SK-N-SH (cell line): Measurements from ENCODE around the gene ARPC5L. TPM values are rescaled to one million over a fixed set of nuclear protein-coding genes. Genes with fewer than 3 reads are reported as not detected.

Experiments used
- CTCF ChIA-PET: fragments of 300-600, 350-600 bp; formaldehyde crosslinking; extraction: SDS; loops from one replicate; lab custom pipeline; 2021; lab: Yijun Ruan, JAX
- POLR2A ChIA-PET: fragments of 350-600 bp; sonication (Branson Sonifier 250); formaldehyde crosslinking; extraction: SDS; loops from one replicate; lab custom pipeline; 2020; ENCODE audit warnings: antibody characterized with exemption, inconsistent platforms; lab: Yijun Ruan, JAX
- DNase-seq: peaks from one replicate; pipeline ENCODE4 v3.0.0; 2012
- H2AFZ ChIP-seq: fragments of 200-600 bp; sonication (generic); 2 replicates; pipeline ENCODE4 v1.8.1; 2016; ENCODE audit warnings: antibody characterized with exemption, mild to moderate bottlenecking, low read depth
- H3F3A ChIP-seq: fragments of 200-600 bp; sonication (generic); replicated peaks from 2 replicates; pipeline ENCODE3; 2016; ENCODE audit warnings: antibody characterized with exemption, mild to moderate bottlenecking; ENCODE audit not compliant: insufficient read depth
- H3K27ac ChIP-seq, 2 experiments: fragments of 200-500 bp in 1 of 2; fragments of 200-600 bp in 1 of 2; sonication (Bioruptor generic) in 1 of 2; sonication (generic), shearing (Covaris generic) in 1 of 2; 2 replicates each; pipeline versions ENCODE4 v1.5.1 to v1.6.1; 2014 to 2016; ENCODE audit warnings: low read depth in 2 of 2, inconsistent platforms in 1 of 2, low read length in 1 of 2, mild to moderate bottlenecking in 1 of 2, mixed read lengths in 1 of 2
- H3K27me3 ChIP-seq: fragments of 200-600 bp; sonication (generic), shearing (Covaris generic); 2 replicates; pipeline ENCODE4 v1.6.1; 2016; ENCODE audit warnings: mixed run types; ENCODE audit not compliant: insufficient read depth
- H3K36me3 ChIP-seq, 2 experiments: fragments of 200-500 bp in 1 of 2; fragments of 200-600 bp in 1 of 2; sonication (Bioruptor generic) in 1 of 2; sonication (generic) in 1 of 2; replicated peaks in 1 of 2; 2 replicates each; pipeline versions ENCODE3 to v1.5.1; 2014 to 2016; ENCODE audit warnings: low read length in 1 of 2, mild to moderate bottlenecking in 1 of 2; ENCODE audit not compliant: insufficient read depth in 2 of 2, control insufficient read depth in 1 of 2
- H3K4me1 ChIP-seq, 2 experiments: fragments of 200-500 bp in 1 of 2; fragments of 200-600 bp in 1 of 2; sonication (Bioruptor generic) in 1 of 2; sonication (generic), shearing (Covaris generic) in 1 of 2; 2 replicates each; pipeline versions ENCODE4 v1.5.1 to v1.6.1; 2014 to 2016; ENCODE audit warnings: low read depth in 1 of 2, low read length in 1 of 2, mixed run types in 1 of 2; ENCODE audit not compliant: insufficient read depth in 2 of 2, control insufficient read depth in 1 of 2
- H3K4me2 ChIP-seq: fragments of 200-600 bp; sonication (generic), shearing (Covaris generic); 2 replicates; pipeline ENCODE4 v1.6.1; 2017; ENCODE audit warnings: mixed run types
- H3K4me3 ChIP-seq, 2 experiments: fragments of 200-500 bp in 1 of 2; fragments of 200-600 bp in 1 of 2; sonication (Bioruptor generic) in 1 of 2; sonication (generic), shearing (Covaris generic) in 1 of 2; 2 replicates each; pipeline versions ENCODE4 v1.5.1 to v1.8.1; 2014 to 2016; ENCODE audit warnings: low read depth in 2 of 2, inconsistent platforms in 1 of 2, low read length in 1 of 2, mild to moderate bottlenecking in 1 of 2, mixed read lengths in 1 of 2, moderate library complexity in 1 of 2
- H3K79me2 ChIP-seq: fragments of 200-600 bp; sonication (generic); 2 replicates; pipeline ENCODE4 v1.8.1; 2017; ENCODE audit warnings: mild to moderate bottlenecking; ENCODE audit not compliant: insufficient read depth
- H3K9ac ChIP-seq: fragments of 200-600 bp; sonication (generic); 2 replicates; pipeline ENCODE4 v1.6.1; 2017; ENCODE audit warnings: mixed run types
- H3K9me2 ChIP-seq: fragments of 200-600 bp; sonication (generic); 2 replicates; pipeline ENCODE4 v1.6.1; 2017; ENCODE audit warnings: mixed run types
- H3K9me3 ChIP-seq: fragments of 200-600 bp; sonication (generic); 2 replicates; pipeline ENCODE4 v1.6.1; 2017; ENCODE audit warnings: mixed run types, mild to moderate bottlenecking, moderate library complexity
- H4K20me1 ChIP-seq: fragments of 200-600 bp; sonication (generic); 2 replicates; pipeline ENCODE4 v1.6.1; 2017; ENCODE audit warnings: mild to moderate bottlenecking, mixed run types; ENCODE audit not compliant: insufficient read depth
- ELF1 ChIP-seq: IDR thresholded peaks from 2 replicates; pipeline ENCODE4 v1.4.0; 2012
- EP300 ChIP-seq, 2 experiments: IDR thresholded peaks; 2 replicates each; pipeline versions ENCODE4 v1.4.0 to v1.6.1; 2012; ENCODE audit warnings: borderline replicate concordance in 1 of 2, low read depth in 1 of 2, low read length in 1 of 2
- EZH2phosphoT487 ChIP-seq: fragments of 200-600 bp; sonication (generic); IDR thresholded peaks from 2 replicates; pipeline ENCODE4 v1.6.1; 2017; ENCODE audit warnings: low read depth, mixed run types, mild to moderate bottlenecking, antibody characterized with exemption, moderate library complexity, borderline replicate concordance
- FOSL2 ChIP-seq: IDR thresholded peaks from 2 replicates; pipeline ENCODE4 v1.4.0; 2012; ENCODE audit warnings: low read depth, mild to moderate bottlenecking, moderate library complexity, borderline replicate concordance
- FOXJ3 ChIP-seq: sonication (generic); formaldehyde crosslinking; IDR thresholded peaks from 2 replicates; pipeline ENCODE4 v1.5.1; 2020; ENCODE audit warnings: mild to moderate bottlenecking, missing genetic modification reagents
- FOXM1 ChIP-seq: IDR thresholded peaks from 2 replicates; pipeline ENCODE4 v1.4.0; 2012; ENCODE audit warnings: low read depth, mild to moderate bottlenecking
- GABPA ChIP-seq: IDR thresholded peaks from 2 replicates; pipeline ENCODE4 v1.4.0; 2012; ENCODE audit warnings: low read depth, mild to moderate bottlenecking
- GATA2 ChIP-seq: sonication (generic); formaldehyde crosslinking; IDR thresholded peaks from 2 replicates; pipeline ENCODE4 v1.5.0; 2020; ENCODE audit warnings: mild to moderate bottlenecking, missing genetic modification reagents
- JUND ChIP-seq: IDR thresholded peaks from 2 replicates; pipeline ENCODE4 v1.4.0; 2012
- MEF2A ChIP-seq: IDR thresholded peaks from 2 replicates; pipeline ENCODE4 v1.4.0; 2012; ENCODE audit warnings: low read depth, borderline replicate concordance
- MXI1 ChIP-seq: IDR thresholded peaks from 2 replicates; pipeline ENCODE4 v1.6.1; 2012; ENCODE audit warnings: mild to moderate bottlenecking, low read depth, low read length, improper control_type of control experiment
- NFIC ChIP-seq: IDR thresholded peaks from 2 replicates; pipeline ENCODE4 v1.4.0; 2012; ENCODE audit warnings: borderline replicate concordance
- NRF1 ChIP-seq: IDR thresholded peaks from 2 replicates; pipeline ENCODE4 v1.6.1; 2012; ENCODE audit warnings: low read depth, mild to moderate bottlenecking, low read length
- RAD21 ChIP-seq: IDR thresholded peaks from 2 replicates; pipeline ENCODE4 v1.6.1; 2012; ENCODE audit warnings: mild to moderate bottlenecking, low read length
- RCOR1 ChIP-seq: fragments of 150-350 bp; IDR thresholded peaks from 2 replicates; pipeline ENCODE4 v1.6.1; 2017; ENCODE audit warnings: antibody characterized with exemption, low read length
- RXRA ChIP-seq: IDR thresholded peaks from 2 replicates; pipeline ENCODE4 v1.4.0; 2012; ENCODE audit warnings: low read depth, mild to moderate bottlenecking, borderline replicate concordance
- SMC3 ChIP-seq: IDR thresholded peaks from 2 replicates; pipeline ENCODE4 v1.6.1; 2012; ENCODE audit warnings: low read depth, low read length, improper control_type of control experiment
- TAF1 ChIP-seq: IDR thresholded peaks from 2 replicates; pipeline ENCODE4 v1.6.1; 2012; ENCODE audit warnings: low read depth, mild to moderate bottlenecking, low read length, moderate library complexity, borderline replicate concordance
- TEAD4 ChIP-seq: IDR thresholded peaks from 2 replicates; pipeline ENCODE4 v1.4.0; 2012; ENCODE audit warnings: mild to moderate bottlenecking, borderline replicate concordance; ENCODE audit not compliant: insufficient read depth
- YY1 ChIP-seq: IDR thresholded peaks from 2 replicates; pipeline ENCODE4 v1.4.0; 2012; ENCODE audit warnings: low read depth, mild to moderate bottlenecking
- WGBS: methylation state at CpG from one replicate; pipeline ENCODE4 v1.1.6; 2017; ENCODE audit warnings: low lambda C conversion rate; 5-methylcytosine and 5-hydroxymethylcytosine counted together
- polyA plus RNA-seq, 3 experiments: library from polyadenylated mRNA; depleted of rRNA; stranded (reverse); fragments of >200 nt; gene quantifications; 2 replicates each; pipeline ENCODE4 v1.2.3, GENCODE V29; 2012
- TF ChIP-seq, protein P1 (sequence below): fragments of 200-600 bp; sonication (generic); IDR thresholded peaks from 2 replicates; pipeline ENCODE4 v1.6.1; 2017; ENCODE audit warnings: antibody characterized with exemption, mild to moderate bottlenecking, moderate library complexity
- TF ChIP-seq, protein P2 (sequence below): IDR thresholded peaks from 2 replicates; pipeline ENCODE4 v1.4.0; 2012; ENCODE audit warnings: low read depth
- TF ChIP-seq, protein P3 (sequence below): fragments of 150-350 bp; IDR thresholded peaks from 2 replicates; pipeline ENCODE4 v1.6.1; 2017; ENCODE audit warnings: antibody characterized with exemption, low read length, low read depth, borderline replicate concordance
- TF ChIP-seq, protein P4 (sequence below): IDR thresholded peaks from 2 replicates; pipeline ENCODE4; 2012
- TF ChIP-seq, protein P5 (sequence below): IDR thresholded peaks from 2 replicates; pipeline ENCODE4 v1.4.0; 2012; ENCODE audit warnings: low read depth, borderline replicate concordance

ARPC5L gene
- polyA plus RNA-seq, 1 of the 3 experiments (the other 2 are of a cell fraction): 73.1 TPM

DNA sequence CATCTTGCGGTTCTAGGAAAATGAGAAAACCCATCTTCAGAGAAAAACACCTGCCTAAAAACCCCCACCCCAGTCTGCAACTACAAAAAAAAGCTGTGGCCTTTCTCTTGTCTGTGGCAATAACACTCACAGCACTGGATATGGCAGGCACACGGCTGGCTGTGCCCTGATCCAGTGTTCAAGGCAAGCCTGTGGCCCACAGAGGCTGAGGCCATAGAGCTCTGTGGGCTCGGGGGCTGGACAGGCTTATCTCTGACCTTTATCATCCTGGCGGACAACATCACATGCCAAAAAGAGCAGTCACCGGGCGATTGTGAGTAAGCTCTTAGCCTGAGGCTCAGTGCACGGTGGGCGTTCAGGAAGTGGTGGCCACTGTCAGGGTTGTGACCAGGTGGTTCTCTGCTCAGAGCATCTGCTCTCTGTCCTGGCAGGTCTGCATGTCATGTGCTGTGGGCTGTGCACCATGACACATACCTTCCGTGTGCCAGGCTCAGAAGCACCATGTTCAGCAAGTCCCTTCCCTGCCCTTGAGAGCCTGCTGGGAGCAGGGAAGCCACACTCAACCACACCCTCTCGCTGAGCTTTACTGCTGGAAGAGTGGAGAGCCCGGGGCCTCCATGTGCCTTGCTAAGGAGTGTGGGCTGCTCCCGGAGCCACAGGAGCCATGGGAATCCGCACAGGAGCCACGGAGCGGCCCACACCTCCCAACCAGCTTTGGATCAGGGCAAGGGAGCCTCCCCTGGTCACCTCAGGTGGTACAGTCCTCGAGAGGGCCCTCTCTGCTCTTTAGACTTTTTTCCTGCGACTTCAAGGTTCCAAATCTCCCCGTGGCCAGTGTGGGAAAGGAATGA, 43.3 kb upstream of the ARPC5L start:
- CTCF ChIA-PET: interaction anchor here (0.8 to 5.0 kb wide), 11 partner anchors 9 to 49 kb away, joined by 3 to 42 read pairs (median 5); partner anchors contain the start of genes NR6A1 and WDR38
- Histone ChIP-seq H3F3A (peaks cover 5% of the 10 kb centered on the region), H3K4me1 (peaks cover 0 to 8% of the 10 kb centered on the region in 2 experiments; a peak in 2 of 4 replicates), H4K20me1 (no peaks in the 10 kb centered on the region), H3K27ac (peak overlapping the region in 1 of 2 experiments; percentile 8; a peak in 2 of 4 replicates), H3K27me3 (no peaks in the 10 kb centered on the region), H3K4me2 (no peak overlapping the region), H3K36me3 (no peaks in the 10 kb centered on the region), H2AFZ (no peak overlapping the region; the same call in 1 of the 2 replicates), H3K9me2 (no peaks in the 10 kb centered on the region), H3K9me3 (no peaks in the 10 kb centered on the region), H3K79me2 (no peaks in the 10 kb centered on the region), H3K4me3 (no peak overlapping the region), H3K9ac (no peak overlapping the region)
- WGBS: 32% methylated on average over 12 of the region's 18 CpGs
- DNase-seq: peak; percentile 71
- POLR2A ChIA-PET: no interaction called here
- no peak for TF ChIP-seq NRF1
- TF ChIP-seq TEAD4: no peak
- TF ChIP-seq YY1: no peak
- no peak for TF ChIP-seq MEF2A
- no peak for TF ChIP-seq FOXM1
- TF ChIP-seq, protein P1, sequence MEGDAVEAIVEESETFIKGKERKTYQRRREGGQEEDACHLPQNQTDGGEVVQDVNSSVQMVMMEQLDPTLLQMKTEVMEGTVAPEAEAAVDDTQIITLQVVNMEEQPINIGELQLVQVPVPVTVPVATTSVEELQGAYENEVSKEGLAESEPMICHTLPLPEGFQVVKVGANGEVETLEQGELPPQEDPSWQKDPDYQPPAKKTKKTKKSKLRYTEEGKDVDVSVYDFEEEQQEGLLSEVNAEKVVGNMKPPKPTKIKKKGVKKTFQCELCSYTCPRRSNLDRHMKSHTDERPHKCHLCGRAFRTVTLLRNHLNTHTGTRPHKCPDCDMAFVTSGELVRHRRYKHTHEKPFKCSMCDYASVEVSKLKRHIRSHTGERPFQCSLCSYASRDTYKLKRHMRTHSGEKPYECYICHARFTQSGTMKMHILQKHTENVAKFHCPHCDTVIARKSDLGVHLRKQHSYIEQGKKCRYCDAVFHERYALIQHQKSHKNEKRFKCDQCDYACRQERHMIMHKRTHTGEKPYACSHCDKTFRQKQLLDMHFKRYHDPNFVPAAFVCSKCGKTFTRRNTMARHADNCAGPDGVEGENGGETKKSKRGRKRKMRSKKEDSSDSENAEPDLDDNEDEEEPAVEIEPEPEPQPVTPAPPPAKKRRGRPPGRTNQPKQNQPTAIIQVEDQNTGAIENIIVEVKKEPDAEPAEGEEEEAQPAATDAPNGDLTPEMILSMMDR: no peak
- no peak for TF ChIP-seq GABPA
- no peak for TF ChIP-seq SMC3
- TF ChIP-seq MXI1: peak; percentile 75
- TF ChIP-seq GATA2 (CRISPR knock-in tag): peak; percentile 89
- TF ChIP-seq FOXJ3 (CRISPR knock-in tag): no peak
- TF ChIP-seq, protein P2, sequence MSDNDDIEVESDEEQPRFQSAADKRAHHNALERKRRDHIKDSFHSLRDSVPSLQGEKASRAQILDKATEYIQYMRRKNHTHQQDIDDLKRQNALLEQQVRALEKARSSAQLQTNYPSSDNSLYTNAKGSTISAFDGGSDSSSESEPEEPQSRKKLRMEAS: no peak
- TF ChIP-seq, protein P3, sequence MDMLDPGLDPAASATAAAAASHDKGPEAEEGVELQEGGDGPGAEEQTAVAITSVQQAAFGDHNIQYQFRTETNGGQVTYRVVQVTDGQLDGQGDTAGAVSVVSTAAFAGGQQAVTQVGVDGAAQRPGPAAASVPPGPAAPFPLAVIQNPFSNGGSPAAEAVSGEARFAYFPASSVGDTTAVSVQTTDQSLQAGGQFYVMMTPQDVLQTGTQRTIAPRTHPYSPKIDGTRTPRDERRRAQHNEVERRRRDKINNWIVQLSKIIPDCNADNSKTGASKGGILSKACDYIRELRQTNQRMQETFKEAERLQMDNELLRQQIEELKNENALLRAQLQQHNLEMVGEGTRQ: no peak
- peak; percentile 55; the same call in 1 of the 2 replicates for TF ChIP-seq RCOR1
- TF ChIP-seq EZH2phosphoT487: no peak
- TF ChIP-seq, protein P4, sequence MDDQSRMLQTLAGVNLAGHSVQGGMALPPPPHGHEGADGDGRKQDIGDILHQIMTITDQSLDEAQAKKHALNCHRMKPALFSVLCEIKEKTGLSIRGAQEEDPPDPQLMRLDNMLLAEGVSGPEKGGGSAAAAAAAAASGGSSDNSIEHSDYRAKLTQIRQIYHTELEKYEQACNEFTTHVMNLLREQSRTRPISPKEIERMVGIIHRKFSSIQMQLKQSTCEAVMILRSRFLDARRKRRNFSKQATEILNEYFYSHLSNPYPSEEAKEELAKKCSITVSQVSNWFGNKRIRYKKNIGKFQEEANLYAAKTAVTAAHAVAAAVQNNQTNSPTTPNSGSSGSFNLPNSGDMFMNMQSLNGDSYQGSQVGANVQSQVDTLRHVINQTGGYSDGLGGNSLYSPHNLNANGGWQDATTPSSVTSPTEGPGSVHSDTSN: no peak; the same call in 1 of the 2 replicates
- TF ChIP-seq ELF1: no peak
- peak; percentile 35 to 55; a peak in 3 of 4 replicates for TF ChIP-seq EP300 (IDR thresholded peaks at IDR 0.05; ENCODE audit: borderline replicate concordance in 1 of 2, low read depth in 1 of 2, low read length in 1 of 2)
- peak; percentile 30; the same call in 1 of the 2 replicates for TF ChIP-seq FOSL2
- no peak for TF ChIP-seq JUND
- no peak for TF ChIP-seq TAF1
- no peak for TF ChIP-seq RXRA
- peak; percentile 73 for TF ChIP-seq NFIC
- TF ChIP-seq, protein P5, sequence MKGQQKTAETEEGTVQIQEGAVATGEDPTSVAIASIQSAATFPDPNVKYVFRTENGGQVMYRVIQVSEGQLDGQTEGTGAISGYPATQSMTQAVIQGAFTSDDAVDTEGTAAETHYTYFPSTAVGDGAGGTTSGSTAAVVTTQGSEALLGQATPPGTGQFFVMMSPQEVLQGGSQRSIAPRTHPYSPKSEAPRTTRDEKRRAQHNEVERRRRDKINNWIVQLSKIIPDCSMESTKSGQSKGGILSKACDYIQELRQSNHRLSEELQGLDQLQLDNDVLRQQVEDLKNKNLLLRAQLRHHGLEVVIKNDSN: no peak
- no peak for TF ChIP-seq RAD21
